ENCODE data around the gene SOAT2. TPM values are rescaled to one million over a fixed set of nuclear protein-coding genes. Genes with fewer than 3 reads are reported as not detected.

SOAT2 gene
- total RNA-seq, 1 experiment from 2014 or later: not detected

GRCh38 chr12:53078425-53079225 is 24.7 kb upstream of the SOAT2 start:
- Mint-ChIP-seq H3K9me3 (ENCODE audit: low read depth, unreplicated experiment) (no peaks in the 10 kb centered on the region), H3K27ac (ENCODE audit: unreplicated experiment) (peak overlapping the region; percentile 89), H3K4me1 (ENCODE audit: low read depth, unreplicated experiment) (no peaks in the 10 kb centered on the region), H3K36me3 (ENCODE audit: insufficient read depth, unreplicated experiment) (peaks cover 27% of the 10 kb centered on the region), H3K4me3 (ENCODE audit: low read depth, unreplicated experiment) (peak overlapping the region; percentile 91), H3K27me3 (ENCODE audit: unreplicated experiment) (no peaks in the 10 kb centered on the region)
- TSS peak; percentile 59 for BruUV-seq (replicated peaks)
- CTCF ChIA-PET: interaction anchor here (0.6 to 2.5 kb wide), 13 partner anchors 12 to 413 kb away, joined by 3 to 17 read pairs (median 4); partner anchors contain the start of gene IGFBP6
- TF ChIP-seq, protein P1, sequence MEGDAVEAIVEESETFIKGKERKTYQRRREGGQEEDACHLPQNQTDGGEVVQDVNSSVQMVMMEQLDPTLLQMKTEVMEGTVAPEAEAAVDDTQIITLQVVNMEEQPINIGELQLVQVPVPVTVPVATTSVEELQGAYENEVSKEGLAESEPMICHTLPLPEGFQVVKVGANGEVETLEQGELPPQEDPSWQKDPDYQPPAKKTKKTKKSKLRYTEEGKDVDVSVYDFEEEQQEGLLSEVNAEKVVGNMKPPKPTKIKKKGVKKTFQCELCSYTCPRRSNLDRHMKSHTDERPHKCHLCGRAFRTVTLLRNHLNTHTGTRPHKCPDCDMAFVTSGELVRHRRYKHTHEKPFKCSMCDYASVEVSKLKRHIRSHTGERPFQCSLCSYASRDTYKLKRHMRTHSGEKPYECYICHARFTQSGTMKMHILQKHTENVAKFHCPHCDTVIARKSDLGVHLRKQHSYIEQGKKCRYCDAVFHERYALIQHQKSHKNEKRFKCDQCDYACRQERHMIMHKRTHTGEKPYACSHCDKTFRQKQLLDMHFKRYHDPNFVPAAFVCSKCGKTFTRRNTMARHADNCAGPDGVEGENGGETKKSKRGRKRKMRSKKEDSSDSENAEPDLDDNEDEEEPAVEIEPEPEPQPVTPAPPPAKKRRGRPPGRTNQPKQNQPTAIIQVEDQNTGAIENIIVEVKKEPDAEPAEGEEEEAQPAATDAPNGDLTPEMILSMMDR (IDR thresholded peaks at IDR 0.05; ENCODE audit: unreplicated experiment): no peak
- DNase-seq: no peak
- intact Hi-C loops (cut with micrococcal nuclease; ENCODE audit: unreplicated experiment): no loop called here

DNA sequence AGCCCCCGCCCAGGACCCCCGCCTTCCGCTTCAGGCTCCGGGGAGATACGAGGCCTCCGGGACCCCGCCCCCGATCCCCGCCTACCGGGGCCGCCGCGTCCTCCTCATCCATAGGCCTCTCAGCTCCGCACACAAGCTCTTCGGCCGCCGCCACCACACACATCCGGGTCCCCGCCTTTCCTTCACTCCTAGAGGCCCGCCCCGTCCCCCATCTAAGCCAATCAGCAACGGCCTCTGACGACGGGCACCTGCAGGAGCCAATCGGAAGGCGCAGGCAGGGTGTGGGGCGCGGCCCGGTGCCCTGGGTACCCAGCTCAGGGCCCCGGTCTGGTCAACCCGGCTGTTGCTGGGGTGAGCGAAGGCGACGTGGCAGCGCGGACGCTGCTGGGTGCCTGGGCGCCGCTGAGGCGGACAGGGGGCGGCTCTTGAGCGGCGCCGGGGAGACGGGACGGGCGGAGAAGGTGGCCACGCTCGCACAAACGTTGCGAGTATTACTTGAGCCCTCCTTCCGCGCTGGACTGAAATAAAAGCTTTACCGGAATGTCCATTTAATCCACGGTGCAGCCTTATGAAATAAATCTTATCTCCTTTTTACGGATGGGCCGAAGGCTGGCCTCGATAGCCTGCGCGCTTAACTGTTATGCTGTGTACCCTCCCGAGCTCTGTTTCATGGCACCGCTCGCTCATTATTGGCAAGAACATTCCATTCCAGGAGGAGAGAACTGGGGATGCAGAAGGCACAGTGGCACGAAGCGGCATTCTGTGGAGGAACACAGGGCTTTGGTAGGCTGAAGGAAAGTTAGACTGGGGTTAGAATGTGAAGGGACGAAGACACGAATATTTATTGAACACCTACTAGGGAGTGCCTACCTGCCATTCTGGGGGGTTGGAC is 23.8 kb upstream of the SOAT2 start, which contains the start of gene SPRYD3:
SPRYD3 (minus strand) TSS at position 165 of the 892 bp plus-strand sequence; CDS start at position 108, 57 bp downstream.
- intact Hi-C loops (cut with micrococcal nuclease; ENCODE audit: unreplicated experiment): no loop called here
- Mint-ChIP-seq H3K4me3 (ENCODE audit: low read depth, unreplicated experiment) (peak within 1 kb of the TSS; percentile 91), H3K4me1 (ENCODE audit: low read depth, unreplicated experiment) (no peaks in the 10 kb centered on the region), H3K27me3 (ENCODE audit: unreplicated experiment) (no peaks in the 10 kb centered on the region), H3K36me3 (ENCODE audit: insufficient read depth, unreplicated experiment) (peaks cover 27% of the 10 kb centered on the region), H3K9me3 (ENCODE audit: low read depth, unreplicated experiment) (no peaks in the 10 kb centered on the region), H3K27ac (ENCODE audit: unreplicated experiment) (peak within 1 kb of the TSS; percentile 89)
- BruUV-seq (replicated peaks): TSS peak; percentile 81
- TF ChIP-seq, protein P1 (IDR thresholded peaks at IDR 0.05; ENCODE audit: unreplicated experiment): no peak
- peak; percentile 93 for DNase-seq
- CTCF ChIA-PET: interaction anchor here (0.6 to 2.5 kb wide), 13 partner anchors 11 to 412 kb away, joined by 3 to 17 read pairs (median 4); partner anchors contain the start of gene IGFBP6

GRCh38 chr12:53082637-53083175 is 20.6 kb upstream of the SOAT2 start:
- DNase-seq: no peak
- peaks cover 18% of the 10 kb centered on the region for H3K36me3 Mint-ChIP-seq (ENCODE audit: insufficient read depth, unreplicated experiment)
- H3K9me3 Mint-ChIP-seq (ENCODE audit: low read depth, unreplicated experiment): no peaks in the 10 kb centered on the region
- CTCF ChIA-PET: no interaction called here
- intact Hi-C loops (cut with micrococcal nuclease; ENCODE audit: unreplicated experiment): no loop called here
- peaks cover 14% of the 10 kb centered on the region for H3K27me3 Mint-ChIP-seq (ENCODE audit: unreplicated experiment)
- H3K27ac Mint-ChIP-seq (ENCODE audit: unreplicated experiment): no peak overlapping the region
- H3K4me3 Mint-ChIP-seq (ENCODE audit: low read depth, unreplicated experiment): no peak overlapping the region
- no peaks in the 10 kb centered on the region for H3K4me1 Mint-ChIP-seq (ENCODE audit: low read depth, unreplicated experiment)
- BruUV-seq (replicated peaks): no TSS peak
- TF ChIP-seq, protein P1 (IDR thresholded peaks at IDR 0.05; ENCODE audit: unreplicated experiment): no peak

GRCh38 chr12:53086361-53086760 is 16.9 kb upstream of the SOAT2 start:
- no peak for DNase-seq
- TF ChIP-seq, protein P1 (IDR thresholded peaks at IDR 0.05; ENCODE audit: unreplicated experiment): no peak
- no TSS peak for BruUV-seq (replicated peaks)
- intact Hi-C loops (cut with micrococcal nuclease; ENCODE audit: unreplicated experiment): no loop called here
- H3K27me3 Mint-ChIP-seq (ENCODE audit: unreplicated experiment): peaks cover 24% of the 10 kb centered on the region
- H3K4me3 Mint-ChIP-seq (ENCODE audit: low read depth, unreplicated experiment): no peak overlapping the region
- CTCF ChIA-PET: no interaction called here
- no peak overlapping the region for H3K27ac Mint-ChIP-seq (ENCODE audit: unreplicated experiment)
- no peaks in the 10 kb centered on the region for H3K9me3 Mint-ChIP-seq (ENCODE audit: low read depth, unreplicated experiment)
- H3K36me3 Mint-ChIP-seq (ENCODE audit: insufficient read depth, unreplicated experiment): no peaks in the 10 kb centered on the region
- no peaks in the 10 kb centered on the region for H3K4me1 Mint-ChIP-seq (ENCODE audit: low read depth, unreplicated experiment)

Data from Calu3 (cell line).